Neuron (in vitro differentiated cells): ENCODE measurements around the gene DNMBP.
"Not testable (repeated sequence)": the region's sequence is repeated elsewhere in the genome, so short reads cannot be mapped to it uniquely, and the experiment has no call there.

Source experiments
- H2AFZ ChIP-seq: one replicate; pipeline ENCODE4 v1.6.1; 2013; ENCODE audit warnings: low read depth, mild to moderate bottlenecking, inconsistent platforms, low read length, moderate library complexity
- H3K27me3 ChIP-seq: one replicate; pipeline ENCODE4 v1.6.1; 2013; ENCODE audit warnings: low read length; ENCODE audit not compliant: insufficient read depth
- H3K36me3 ChIP-seq: one replicate; pipeline ENCODE4 v1.6.1; 2013; ENCODE audit warnings: low read length; ENCODE audit not compliant: insufficient read depth
- H3K4me1 ChIP-seq: one replicate; pipeline ENCODE4 v1.6.1; 2013; ENCODE audit warnings: low read length; ENCODE audit not compliant: insufficient read depth
- H3K4me3 ChIP-seq: 2 replicates; pipeline ENCODE4 v1.5.1; 2013; ENCODE audit warnings: mild to moderate bottlenecking, low read length, moderate library complexity
- H3K9me3 ChIP-seq: one replicate; pipeline ENCODE4 v1.6.1; 2013; ENCODE audit warnings: low read length

Gene DNMBP

GRCh38 chr10:99888622-99889021 lies 121.1 kb downstream of the DNMBP start:
- Histone ChIP-seq H3K36me3 (peaks cover 59% of the 10 kb centered on the region), H3K9me3 (peaks cover 1% of the 10 kb centered on the region), H3K27me3 (no peaks in the 10 kb centered on the region), H2AFZ (no peak overlapping the region), H3K4me1 (no peaks in the 10 kb centered on the region), H3K4me3 (no peak overlapping the region)

DNA sequence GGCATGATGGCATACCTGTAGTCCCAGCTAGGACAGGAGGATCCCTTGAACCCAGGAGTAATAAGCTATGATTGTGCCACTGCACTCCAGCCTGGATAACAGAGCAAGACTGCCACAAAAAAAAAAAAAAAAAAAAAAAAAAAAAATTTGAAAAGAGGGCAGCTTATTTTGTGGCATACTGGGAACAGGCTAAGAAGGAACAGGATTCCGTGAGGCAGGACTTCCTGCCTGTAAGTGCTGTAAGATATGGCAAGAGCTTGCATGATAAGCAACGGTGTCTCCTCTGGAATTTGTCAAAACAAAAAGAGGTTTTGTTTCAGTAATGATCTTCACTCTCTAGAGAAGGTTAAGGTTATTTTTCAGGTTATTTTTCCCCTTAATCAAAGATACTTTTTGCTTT lies 126.2 kb downstream of the DNMBP start:
- no peak overlapping the region for H2AFZ ChIP-seq
- no peaks in the 10 kb centered on the region for H3K27me3 ChIP-seq
- H3K4me1 ChIP-seq = no peaks in the 10 kb centered on the region
- H3K36me3 ChIP-seq = peaks cover 85% of the 10 kb centered on the region
- no peak overlapping the region for H3K4me3 ChIP-seq
- no peaks in the 10 kb centered on the region for H3K9me3 ChIP-seq

GRCh38 chr10:99881371-99881770 lies 128.4 kb downstream of the DNMBP start:
- Histone ChIP-seq H3K27me3 (no peaks in the 10 kb centered on the region), H3K4me3 (no peak overlapping the region), H3K36me3 (peaks cover 92% of the 10 kb centered on the region), H2AFZ (no peak overlapping the region), H3K4me1 (no peaks in the 10 kb centered on the region), H3K9me3 (no peaks in the 10 kb centered on the region)

DNA sequence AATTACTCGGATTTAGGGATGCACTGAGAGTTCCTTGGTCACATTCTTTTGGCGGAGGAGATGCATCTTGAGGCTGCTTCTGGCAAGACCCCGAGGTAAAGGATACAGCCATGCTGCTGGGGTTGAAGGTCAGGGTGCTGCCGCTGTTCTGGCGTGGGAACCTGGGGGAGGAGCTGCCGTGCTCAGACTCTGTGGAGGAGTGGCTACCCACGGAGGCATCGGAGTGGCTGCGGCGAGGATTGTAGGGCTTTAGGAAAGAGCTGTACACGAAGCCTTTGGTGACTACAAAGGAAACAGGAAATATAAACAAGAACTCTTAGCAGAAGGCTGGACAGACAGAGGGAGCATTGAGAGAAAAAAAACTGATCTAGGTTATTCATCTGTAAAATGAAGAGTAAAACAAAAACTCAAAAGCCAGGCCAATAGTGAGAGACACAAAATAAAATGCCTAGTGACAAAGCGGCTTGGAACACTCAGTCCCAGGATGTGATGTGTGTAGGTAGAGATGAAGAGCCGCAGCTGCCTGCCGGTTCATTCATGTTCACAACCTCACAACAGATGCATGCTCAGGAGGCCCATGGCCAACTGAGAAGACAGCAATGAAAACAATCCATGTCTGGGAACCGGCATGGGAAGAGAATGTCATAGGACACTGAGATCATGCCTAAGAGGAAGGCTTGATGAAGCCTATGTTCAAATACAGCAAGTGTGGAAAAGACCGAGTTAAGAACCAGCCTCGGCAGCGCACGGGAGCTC lies 129.5 kb downstream of the DNMBP start:
- Histone ChIP-seq H3K27me3 (no peaks in the 10 kb centered on the region), H3K4me1 (no peaks in the 10 kb centered on the region), H3K9me3 (no peaks in the 10 kb centered on the region), H2AFZ (no peak overlapping the region), H3K36me3 (peaks cover 89% of the 10 kb centered on the region), H3K4me3 (no peak overlapping the region)

DNA sequence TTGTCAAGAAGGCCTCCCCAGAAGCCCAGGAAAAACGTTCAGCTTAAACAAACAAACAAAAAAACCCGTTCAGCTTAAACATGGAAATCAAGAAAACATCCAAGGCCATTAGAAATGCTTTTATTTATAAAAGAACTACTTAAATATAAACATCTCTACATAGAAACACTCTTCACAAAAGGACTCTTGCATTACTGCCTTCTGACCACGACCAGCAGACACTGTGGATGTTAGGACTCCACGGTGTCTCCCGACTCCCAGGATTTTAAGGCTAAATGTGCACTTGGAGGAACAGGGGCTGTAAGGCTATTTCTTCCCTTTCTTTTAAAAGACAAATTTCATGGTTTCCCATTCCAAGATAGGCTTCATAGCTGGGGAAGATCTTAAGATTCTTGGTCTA lies 134.3 kb downstream of the DNMBP start:
- no peaks in the 10 kb centered on the region for H3K27me3 ChIP-seq
- peaks cover 44% of the 10 kb centered on the region for H3K36me3 ChIP-seq
- no peak overlapping the region for H2AFZ ChIP-seq
- H3K9me3 ChIP-seq = no peaks in the 10 kb centered on the region
- H3K4me1 ChIP-seq = no peaks in the 10 kb centered on the region
- H3K4me3 ChIP-seq = no peak overlapping the region

DNA sequence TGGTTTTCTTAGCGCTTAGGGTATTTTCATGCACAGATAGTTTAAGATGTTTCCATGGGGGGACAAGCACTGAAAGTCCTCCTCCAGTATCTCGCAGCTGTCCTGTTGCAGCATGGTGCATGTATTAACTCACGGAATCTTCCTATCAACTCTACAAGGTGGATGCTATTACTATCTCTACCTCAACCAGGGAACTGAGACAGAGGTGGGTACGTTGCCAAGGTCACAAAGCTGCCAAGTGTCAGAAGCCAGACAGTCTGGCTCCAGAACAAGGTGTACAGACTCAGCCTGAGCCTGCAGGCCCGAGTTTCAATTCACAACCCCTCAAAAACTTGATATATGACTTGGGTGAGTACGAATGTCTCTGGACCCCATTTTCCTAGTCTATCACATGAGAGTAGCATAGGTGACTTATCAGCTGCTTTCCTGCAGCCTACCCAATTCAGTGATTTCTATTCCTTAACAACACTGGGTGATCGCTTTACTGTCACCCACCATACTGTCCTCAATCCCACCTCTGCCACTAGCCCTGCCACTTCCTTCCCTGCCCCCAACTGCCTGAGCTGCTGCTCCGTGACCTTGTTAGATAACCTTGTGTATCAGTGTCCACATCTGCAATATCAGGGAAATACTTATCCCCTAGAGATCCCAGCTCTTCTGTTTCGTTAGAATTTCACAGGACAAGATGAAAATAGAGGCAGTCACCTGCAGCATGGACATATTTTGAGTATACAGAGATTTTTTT lies 135.2 kb downstream of the DNMBP start:
- Histone ChIP-seq H3K36me3 (peaks cover 35% of the 10 kb centered on the region), H3K4me3 (no peak overlapping the region), H3K27me3 (no peaks in the 10 kb centered on the region), H3K9me3 (no peaks in the 10 kb centered on the region), H3K4me1 (no peaks in the 10 kb centered on the region), H2AFZ (no peak overlapping the region)

- Histone ChIP-seq H3K27me3 (no peaks in the 10 kb centered on the region), H3K9me3 (no peaks in the 10 kb centered on the region), H2AFZ (no peak overlapping the region), H3K4me1 (no peaks in the 10 kb centered on the region), H3K36me3 (peaks cover 29% of the 10 kb centered on the region), H3K4me3 (no peak overlapping the region)
Observed at GRCh38 chr10:99873846-99874245, 135.9 kb downstream of the DNMBP start.

DNA sequence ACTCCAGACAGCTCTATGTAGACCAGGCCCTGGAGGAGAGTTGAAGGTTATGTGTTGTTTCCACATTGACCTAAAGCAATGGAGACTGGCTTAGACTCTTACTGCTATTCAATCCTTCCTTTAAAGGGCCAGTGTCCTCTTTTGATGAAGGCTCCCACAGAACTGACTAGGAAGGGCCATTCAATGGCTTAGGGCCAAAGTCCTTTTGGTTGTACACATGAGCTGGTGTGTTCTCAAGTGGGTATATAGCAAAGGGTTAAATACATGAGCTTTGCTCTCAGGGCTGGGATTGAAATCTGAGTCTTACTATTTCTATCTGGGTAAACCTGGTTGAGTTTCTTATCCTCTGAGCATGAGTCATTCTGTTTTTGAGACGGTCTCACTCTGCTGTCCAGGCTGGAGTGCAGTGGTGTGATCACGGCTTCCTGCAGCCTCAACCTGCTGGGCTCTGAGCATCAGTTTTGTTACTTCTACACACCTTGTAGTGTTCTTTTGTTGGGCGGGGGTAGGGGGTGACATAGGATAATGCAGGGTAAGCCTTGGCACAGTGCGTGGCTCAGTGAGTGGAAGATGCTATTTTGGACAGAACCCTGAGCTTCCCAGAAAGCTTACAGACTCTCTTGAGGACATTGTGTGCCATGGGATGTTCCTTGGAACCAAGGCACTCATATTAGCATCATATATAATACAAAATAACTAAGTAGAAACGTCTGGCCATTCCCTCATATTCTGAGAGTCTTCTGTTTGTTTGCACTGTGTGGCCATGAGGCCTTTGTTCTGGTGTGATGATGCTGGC lies 137.2 kb downstream of the DNMBP start:
- Histone ChIP-seq H3K9me3 (no peaks in the 10 kb centered on the region), H3K36me3 (peaks cover 17% of the 10 kb centered on the region), H3K27me3 (no peaks in the 10 kb centered on the region), H3K4me3 (no peak overlapping the region), H3K4me1 (no peaks in the 10 kb centered on the region), H2AFZ (no peak overlapping the region)

DNA sequence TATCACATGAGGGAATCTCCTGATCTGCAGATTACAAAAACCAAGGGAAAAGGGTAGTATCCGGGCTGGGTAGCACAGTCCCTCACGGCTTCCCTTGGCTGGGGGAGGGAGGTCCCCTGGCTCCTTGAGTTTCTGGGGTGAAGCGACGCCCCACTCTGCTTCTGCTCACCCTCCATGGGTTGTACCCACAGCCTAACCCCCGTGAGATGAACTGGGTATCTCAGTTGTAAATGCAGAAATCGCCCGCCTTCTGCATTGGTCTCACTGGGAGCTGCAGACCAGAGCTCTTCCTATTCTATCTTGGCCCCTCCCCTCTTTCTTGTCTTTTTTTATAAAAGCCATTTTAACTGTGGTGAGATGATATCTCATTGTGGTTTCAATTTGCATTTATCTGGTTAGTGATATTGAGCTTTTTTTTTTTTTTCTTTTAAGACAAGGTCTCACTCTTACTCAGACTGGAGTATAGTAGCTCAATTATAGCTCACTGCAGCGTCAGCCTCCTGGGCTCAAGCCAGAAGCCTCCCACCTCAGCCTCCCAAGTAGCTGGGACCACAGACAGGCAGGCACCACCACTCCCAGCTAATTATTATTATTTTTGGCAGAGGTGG lies 139.5 kb downstream of the DNMBP start:
- Histone ChIP-seq H3K4me1 (no peaks in the 10 kb centered on the region), H3K9me3 (no peaks in the 10 kb centered on the region), H3K36me3 (no peaks in the 10 kb centered on the region), H2AFZ (no peak overlapping the region), H3K27me3 (no peaks in the 10 kb centered on the region), H3K4me3 (no peak overlapping the region)

DNA sequence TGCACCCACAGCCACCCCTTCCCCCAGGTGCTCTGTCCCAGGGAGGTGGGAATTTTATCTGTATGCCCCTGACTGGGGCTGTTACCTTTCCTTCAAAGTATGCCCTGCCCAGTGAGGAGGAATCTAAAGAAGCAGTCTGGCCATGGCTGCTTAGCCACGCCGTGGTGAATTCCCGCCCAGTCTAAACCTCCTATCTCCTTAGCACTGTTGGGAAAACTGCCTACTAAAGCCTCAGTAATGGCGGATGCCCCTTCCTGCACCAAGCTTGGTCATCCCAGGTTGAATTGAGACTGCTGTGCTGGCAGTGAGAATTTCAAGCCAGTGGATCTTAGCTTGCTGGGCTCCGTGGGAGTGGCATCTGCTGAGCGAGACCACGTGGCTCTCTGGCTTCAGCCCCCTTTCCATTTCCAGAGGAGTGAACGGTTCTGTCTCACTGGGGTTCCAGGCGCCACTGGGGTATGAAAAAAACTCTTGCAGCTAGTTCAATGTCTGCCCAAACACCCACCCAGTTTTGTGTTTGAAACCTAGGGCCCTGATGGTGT lies 140.1 kb downstream of the DNMBP start:
- Histone ChIP-seq H3K36me3 (no peaks in the 10 kb centered on the region), H3K9me3 (no peaks in the 10 kb centered on the region), H3K4me3 (no peak overlapping the region), H3K27me3 (no peaks in the 10 kb centered on the region), H2AFZ (no peak overlapping the region), H3K4me1 (no peaks in the 10 kb centered on the region)

- H3K36me3 ChIP-seq, H2AFZ ChIP-seq, H3K9me3 ChIP-seq, H3K4me3 ChIP-seq, H3K27me3 ChIP-seq, H3K4me1 ChIP-seq: not testable (repeated sequence)
Observed at GRCh38 chr10:99867250-99867649, 142.5 kb downstream of the DNMBP start.

- not testable (repeated sequence) for H3K4me1 ChIP-seq, H3K27me3 ChIP-seq, H3K36me3 ChIP-seq
Observed at GRCh38 chr10:99863535-99864240, 146.1 kb downstream of the DNMBP start.

More at GRCh38 chr10:99863535-99864240, 146.1 kb downstream of the DNMBP start:
- H3K9me3 ChIP-seq, H3K4me3 ChIP-seq, H2AFZ ChIP-seq: not testable (repeated sequence)
